DND-41 (cell line): ENCODE measurements around the gene DBNDD2.

Experiments
- CTCF ChIP-seq: IDR thresholded peaks from 2 replicates; pipeline ENCODE4 v1.5.1; 2012; ENCODE audit warnings: borderline replicate concordance, low read length, moderate library complexity, mild to moderate bottlenecking; ENCODE audit not compliant: poor library complexity, severe bottlenecking; ENCODE audit errors: extremely low read depth
- EZH2 ChIP-seq: IDR thresholded peaks from 3 replicates; pipeline ENCODE4 v1.6.1; 2012; ENCODE audit warnings: borderline replicate concordance, low read depth, mild to moderate bottlenecking, moderate library complexity, low read length, inconsistent platforms; ENCODE audit not compliant: severe bottlenecking

DNA sequence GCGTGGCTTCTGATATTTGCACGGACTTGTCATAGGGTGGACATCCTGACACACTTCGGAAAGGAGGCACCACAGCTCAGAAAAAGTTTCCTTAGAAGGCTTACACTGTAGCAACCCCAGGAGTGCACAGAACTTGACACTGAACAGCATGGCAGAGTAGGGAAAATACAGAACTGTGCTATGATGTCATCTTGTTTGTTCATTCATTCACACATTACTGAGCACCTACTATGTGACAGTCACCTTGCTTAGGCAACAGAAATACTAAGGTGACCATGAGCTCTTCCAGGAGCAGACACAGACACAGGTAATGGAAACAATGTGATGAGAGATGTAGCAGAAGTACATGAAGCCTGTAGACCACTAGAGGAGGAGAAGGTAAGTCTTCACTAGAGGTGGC, 5.4 kb downstream of the DBNDD2 start:
- TF ChIP-seq CTCF = no peak
- no peak for TF ChIP-seq EZH2
